HepG2 (cell line): Measurements from ENCODE around the gene MAB21L4. TPM values are rescaled to one million over a fixed set of nuclear protein-coding genes. Genes with fewer than 3 reads are reported as not detected.

ENCODE experiments used
- ATRX ChIP-seq: sonication (generic); formaldehyde crosslinking; IDR thresholded peaks from 2 replicates; pipeline ENCODE4 v1.4.0; 2020; ENCODE audit warnings: missing genetic modification reagents, borderline replicate concordance
- KLF6 ChIP-seq: IDR thresholded peaks from 2 replicates; pipeline ENCODE4 v1.8.0; 2016; ENCODE audit warnings: missing biosample characterization, missing genetic modification reagents
- MBD4 ChIP-seq: IDR thresholded peaks from 2 replicates; pipeline ENCODE4 v1.6.1; 2012; ENCODE audit warnings: low read length, inconsistent platforms, borderline replicate concordance
- NAIF1 ChIP-seq: sonication (generic); formaldehyde crosslinking; IDR thresholded peaks from 2 replicates; pipeline ENCODE4 v1.5.0; 2020; ENCODE audit warnings: mild to moderate bottlenecking, missing genetic modification reagents, borderline replicate concordance
- NR1H2 ChIP-seq: sonication (generic); formaldehyde crosslinking; IDR thresholded peaks from 2 replicates; pipeline ENCODE4 v1.8.1; 2022; ENCODE audit warnings: low read depth, missing genetic modification reagents, borderline replicate concordance
- POGZ ChIP-seq: sonication (generic); formaldehyde crosslinking; IDR thresholded peaks from 2 replicates; pipeline ENCODE4 v1.4.0; 2020; ENCODE audit warnings: mild to moderate bottlenecking, missing genetic modification reagents
- RFX5 ChIP-seq: IDR thresholded peaks from 2 replicates; pipeline ENCODE4 v1.6.1; 2011; ENCODE audit warnings: low read depth, low read length, improper control_type of control experiment
- TAF1 ChIP-seq: sonication (generic); formaldehyde crosslinking; IDR thresholded peaks from 2 replicates; pipeline ENCODE4 v1.4.0; 2020; ENCODE audit warnings: missing genetic modification reagents
- TEAD3 ChIP-seq: optimal IDR thresholded peaks from 2 replicates; pipeline ENCODE3; 2016; ENCODE audit warnings: borderline replicate concordance
- U2AF1 ChIP-seq: fragments of 200-400 bp; formaldehyde crosslinking; optimal IDR thresholded peaks from 2 replicates; pipeline ENCODE3; 2017; ENCODE audit warnings: mild to moderate bottlenecking, low read depth, low read length
- ZFP82 ChIP-seq: sonication (generic); formaldehyde crosslinking; IDR thresholded peaks from 2 replicates; pipeline ENCODE4 v1.5.1; 2020; ENCODE audit warnings: mild to moderate bottlenecking, missing genetic modification reagents, borderline replicate concordance
- ZNF10 ChIP-seq: sonication (generic); formaldehyde crosslinking; IDR thresholded peaks from 2 replicates; pipeline ENCODE4 v1.4.0; 2020; ENCODE audit warnings: mild to moderate bottlenecking, low read depth, missing genetic modification reagents, borderline replicate concordance
- ZNF124 ChIP-seq: sonication (generic); formaldehyde crosslinking; IDR thresholded peaks from 2 replicates; pipeline ENCODE4 v1.4.0; 2020; ENCODE audit warnings: missing genetic modification reagents
- ZNF737 ChIP-seq: sonication (generic); formaldehyde crosslinking; IDR thresholded peaks from 2 replicates; pipeline ENCODE4 v1.5.0; 2020; ENCODE audit warnings: missing genetic modification reagents, mild to moderate bottlenecking, borderline replicate concordance
- ZNF83 ChIP-seq: sonication (generic); formaldehyde crosslinking; IDR thresholded peaks from 2 replicates; pipeline ENCODE4 v1.4.0; 2020; ENCODE audit warnings: missing genetic modification reagents, mild to moderate bottlenecking, borderline replicate concordance
- polyA plus RNA-seq, 8 experiments: library from polyadenylated mRNA; depleted of rRNA in 3 of 8; stranded (reverse) in 7 of 8; unstranded in 1 of 8; fragments of >200 nt; fragmentation: Illumina TruSeq in 4 of 8; extraction: Trizol in 4 of 8; gene quantifications; 2 replicates each; pipeline versions ENCODE4 v1.2.1 to v1.2.3, GENCODE V29; 2011 to 2016; ENCODE audit warnings: low read depth in 4 of 8, missing spikeins in 1 of 8, mixed read lengths in 1 of 8; ENCODE audit not compliant: insufficient read depth in 1 of 8
- total RNA-seq, 5 experiments: library from RNA; depleted of rRNA; stranded (reverse); fragments of >200 nt; fragmentation: Illumina TruSeq; extraction: Trizol; gene quantifications; 2 replicates each; pipeline ENCODE4 v1.2.3, GENCODE V29; 2016; ENCODE audit warnings: low read depth in 1 of 5
- TF ChIP-seq, protein P1 (sequence below): sonication (generic); formaldehyde crosslinking; IDR thresholded peaks from 2 replicates; pipeline ENCODE4 v1.4.0; 2020; ENCODE audit warnings: missing genetic modification reagents, mild to moderate bottlenecking, borderline replicate concordance
- TF ChIP-seq, protein P2 (sequence below): sonication (generic); formaldehyde crosslinking; IDR thresholded peaks from 2 replicates; pipeline ENCODE4 v1.5.0; 2020; ENCODE audit warnings: missing genetic modification reagents, mild to moderate bottlenecking, borderline replicate concordance
- TF ChIP-seq, protein P3 (sequence below): sonication (generic); formaldehyde crosslinking; IDR thresholded peaks from 2 replicates; pipeline ENCODE4 v1.5.1; 2020; ENCODE audit warnings: missing genetic modification reagents, mild to moderate bottlenecking, borderline replicate concordance
- TF ChIP-seq, protein P4 (sequence below): sonication (generic); formaldehyde crosslinking; IDR thresholded peaks from 2 replicates; pipeline ENCODE4 v1.8.1; 2023; ENCODE audit warnings: mild to moderate bottlenecking, missing genetic modification reagents
- TF ChIP-seq, protein P5 (sequence below): sonication (generic); formaldehyde crosslinking; IDR thresholded peaks from 2 replicates; pipeline ENCODE4 v1.8.1; 2023; ENCODE audit warnings: missing genetic modification reagents, mild to moderate bottlenecking, borderline replicate concordance

Gene MAB21L4
- total and polyA plus RNA-seq, 2 of the 13 experiments (the other 11 are each of a cell fraction or from before 2014, with no cell fraction given): 3.0 to 14.0 TPM

DNA sequence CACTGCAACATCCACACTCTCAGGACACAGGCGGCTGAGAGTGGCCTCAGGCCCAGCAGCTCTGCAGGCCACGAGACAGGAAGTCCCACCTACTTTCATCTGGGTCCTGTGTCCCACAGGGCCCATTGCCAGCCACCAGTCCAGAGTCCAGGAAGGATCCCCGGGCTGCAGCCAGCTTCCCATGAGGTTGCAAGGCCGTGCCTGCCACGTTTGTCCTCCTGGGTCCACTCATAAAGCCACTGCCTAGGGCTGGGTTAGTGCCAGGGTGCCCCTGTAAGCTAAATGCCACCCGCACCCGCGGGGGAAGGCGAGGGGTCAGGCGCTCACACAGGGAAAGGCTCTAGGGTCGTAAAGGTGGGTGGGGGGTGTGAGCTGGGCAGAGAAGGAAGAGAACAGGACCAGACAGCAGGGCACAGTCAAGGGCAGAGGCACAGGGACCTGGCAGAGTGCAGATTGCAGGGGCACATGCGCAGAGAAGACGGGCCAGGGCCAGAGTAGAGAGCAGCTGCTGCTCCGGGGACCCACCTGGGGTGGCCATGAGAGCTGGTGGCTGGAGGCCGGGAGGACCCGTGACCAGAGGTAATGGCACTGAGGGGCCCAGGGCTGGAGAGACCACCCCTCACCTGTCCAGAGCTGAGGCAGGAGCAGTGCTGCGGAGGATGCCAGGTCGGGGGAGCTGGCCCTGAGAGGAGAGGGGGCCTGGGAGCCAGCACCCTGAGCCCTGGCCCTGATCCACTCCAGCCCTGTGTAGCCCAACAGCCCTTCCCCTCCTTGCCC is 19.3 kb downstream of the MAB21L4 start (continued):
- TF ChIP-seq, protein P1, sequence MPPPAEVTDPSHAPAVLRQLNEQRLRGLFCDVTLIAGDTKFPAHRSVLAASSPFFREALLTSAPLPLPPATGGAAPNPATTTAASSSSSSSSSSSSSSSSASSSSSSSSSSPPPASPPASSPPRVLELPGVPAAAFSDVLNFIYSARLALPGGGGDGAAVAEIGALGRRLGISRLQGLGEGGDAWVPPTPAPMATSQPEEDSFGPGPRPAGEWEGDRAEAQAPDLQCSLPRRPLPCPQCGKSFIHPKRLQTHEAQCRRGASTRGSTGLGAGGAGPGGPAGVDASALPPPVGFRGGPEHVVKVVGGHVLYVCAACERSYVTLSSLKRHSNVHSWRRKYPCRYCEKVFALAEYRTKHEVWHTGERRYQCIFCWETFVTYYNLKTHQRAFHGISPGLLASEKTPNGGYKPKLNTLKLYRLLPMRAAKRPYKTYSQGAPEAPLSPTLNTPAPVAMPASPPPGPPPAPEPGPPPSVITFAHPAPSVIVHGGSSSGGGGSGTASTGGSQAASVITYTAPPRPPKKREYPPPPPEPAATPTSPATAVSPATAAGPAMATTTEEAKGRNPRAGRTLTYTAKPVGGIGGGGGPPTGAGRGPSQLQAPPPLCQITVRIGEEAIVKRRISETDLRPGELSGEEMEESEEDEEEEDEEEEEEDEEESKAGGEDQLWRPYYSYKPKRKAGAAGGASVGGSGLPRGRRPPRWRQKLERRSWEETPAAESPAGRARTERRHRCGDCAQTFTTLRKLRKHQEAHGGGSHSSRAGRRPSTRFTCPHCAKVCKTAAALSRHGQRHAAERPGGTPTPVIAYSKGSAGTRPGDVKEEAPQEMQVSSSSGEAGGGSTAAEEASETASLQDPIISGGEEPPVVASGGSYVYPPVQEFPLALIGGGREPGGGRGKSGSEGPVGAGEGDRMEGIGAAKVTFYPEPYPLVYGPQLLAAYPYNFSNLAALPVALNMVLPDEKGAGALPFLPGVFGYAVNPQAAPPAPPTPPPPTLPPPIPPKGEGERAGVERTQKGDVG (CRISPR knock-in tag): peak; percentile 95; the same call in 1 of the 2 replicates
- peak; percentile 76 for TF ChIP-seq TAF1 (CRISPR knock-in tag)
- no peak for TF ChIP-seq NAIF1 (CRISPR knock-in tag)
- TF ChIP-seq POGZ (CRISPR knock-in tag): peak; percentile 81
- no peak for TF ChIP-seq MBD4
- TF ChIP-seq ZNF124: peak; percentile 75; the same call in 1 of the 2 replicates
- peak; percentile 76; the same call in 1 of the 2 replicates for TF ChIP-seq NR1H2 (CRISPR knock-in tag)
- TF ChIP-seq, protein P2, sequence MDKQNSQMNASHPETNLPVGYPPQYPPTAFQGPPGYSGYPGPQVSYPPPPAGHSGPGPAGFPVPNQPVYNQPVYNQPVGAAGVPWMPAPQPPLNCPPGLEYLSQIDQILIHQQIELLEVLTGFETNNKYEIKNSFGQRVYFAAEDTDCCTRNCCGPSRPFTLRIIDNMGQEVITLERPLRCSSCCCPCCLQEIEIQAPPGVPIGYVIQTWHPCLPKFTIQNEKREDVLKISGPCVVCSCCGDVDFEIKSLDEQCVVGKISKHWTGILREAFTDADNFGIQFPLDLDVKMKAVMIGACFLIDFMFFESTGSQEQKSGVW (CRISPR knock-in tag): no peak
- TF ChIP-seq, protein P3, sequence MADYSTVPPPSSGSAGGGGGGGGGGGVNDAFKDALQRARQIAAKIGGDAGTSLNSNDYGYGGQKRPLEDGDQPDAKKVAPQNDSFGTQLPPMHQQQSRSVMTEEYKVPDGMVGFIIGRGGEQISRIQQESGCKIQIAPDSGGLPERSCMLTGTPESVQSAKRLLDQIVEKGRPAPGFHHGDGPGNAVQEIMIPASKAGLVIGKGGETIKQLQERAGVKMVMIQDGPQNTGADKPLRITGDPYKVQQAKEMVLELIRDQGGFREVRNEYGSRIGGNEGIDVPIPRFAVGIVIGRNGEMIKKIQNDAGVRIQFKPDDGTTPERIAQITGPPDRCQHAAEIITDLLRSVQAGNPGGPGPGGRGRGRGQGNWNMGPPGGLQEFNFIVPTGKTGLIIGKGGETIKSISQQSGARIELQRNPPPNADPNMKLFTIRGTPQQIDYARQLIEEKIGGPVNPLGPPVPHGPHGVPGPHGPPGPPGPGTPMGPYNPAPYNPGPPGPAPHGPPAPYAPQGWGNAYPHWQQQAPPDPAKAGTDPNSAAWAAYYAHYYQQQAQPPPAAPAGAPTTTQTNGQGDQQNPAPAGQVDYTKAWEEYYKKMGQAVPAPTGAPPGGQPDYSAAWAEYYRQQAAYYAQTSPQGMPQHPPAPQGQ (CRISPR knock-in tag): no peak
- peak; percentile 74 for TF ChIP-seq TEAD3 (CRISPR knock-in tag)
- TF ChIP-seq ATRX (CRISPR knock-in tag): no peak
- TF ChIP-seq ZNF10 (CRISPR knock-in tag): 0 out of 2 replicates have a peak, but pooled peaks have one; percentile 13
- TF ChIP-seq U2AF1: no peak
- peak; percentile 82; the same call in 1 of the 2 replicates for TF ChIP-seq ZNF83 (CRISPR knock-in tag)
- TF ChIP-seq KLF6 (CRISPR knock-in tag): peak; percentile 90
- TF ChIP-seq, protein P4, sequence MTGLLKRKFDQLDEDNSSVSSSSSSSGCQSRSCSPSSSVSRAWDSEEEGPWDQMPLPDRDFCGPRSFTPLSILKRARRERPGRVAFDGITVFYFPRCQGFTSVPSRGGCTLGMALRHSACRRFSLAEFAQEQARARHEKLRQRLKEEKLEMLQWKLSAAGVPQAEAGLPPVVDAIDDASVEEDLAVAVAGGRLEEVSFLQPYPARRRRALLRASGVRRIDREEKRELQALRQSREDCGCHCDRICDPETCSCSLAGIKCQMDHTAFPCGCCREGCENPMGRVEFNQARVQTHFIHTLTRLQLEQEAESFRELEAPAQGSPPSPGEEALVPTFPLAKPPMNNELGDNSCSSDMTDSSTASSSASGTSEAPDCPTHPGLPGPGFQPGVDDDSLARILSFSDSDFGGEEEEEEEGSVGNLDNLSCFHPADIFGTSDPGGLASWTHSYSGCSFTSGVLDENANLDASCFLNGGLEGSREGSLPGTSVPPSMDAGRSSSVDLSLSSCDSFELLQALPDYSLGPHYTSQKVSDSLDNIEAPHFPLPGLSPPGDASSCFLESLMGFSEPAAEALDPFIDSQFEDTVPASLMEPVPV: no peak; the same call in 1 of the 2 replicates
- TF ChIP-seq RFX5: no peak
- TF ChIP-seq, protein P5, sequence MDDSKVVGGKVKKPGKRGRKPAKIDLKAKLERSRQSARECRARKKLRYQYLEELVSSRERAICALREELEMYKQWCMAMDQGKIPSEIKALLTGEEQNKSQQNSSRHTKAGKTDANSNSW (CRISPR knock-in tag): no peak
- TF ChIP-seq ZFP82: no peak
- no peak for TF ChIP-seq ZNF737 (CRISPR knock-in tag)
